ENCODE measurements around the gene SYNPR. TPM values are rescaled to one million over a fixed set of nuclear protein-coding genes. Genes with fewer than 3 reads are reported as not detected.

The SYNPR gene
- total RNA-seq, 2 donors from 2014 or later = not detected

DNA sequence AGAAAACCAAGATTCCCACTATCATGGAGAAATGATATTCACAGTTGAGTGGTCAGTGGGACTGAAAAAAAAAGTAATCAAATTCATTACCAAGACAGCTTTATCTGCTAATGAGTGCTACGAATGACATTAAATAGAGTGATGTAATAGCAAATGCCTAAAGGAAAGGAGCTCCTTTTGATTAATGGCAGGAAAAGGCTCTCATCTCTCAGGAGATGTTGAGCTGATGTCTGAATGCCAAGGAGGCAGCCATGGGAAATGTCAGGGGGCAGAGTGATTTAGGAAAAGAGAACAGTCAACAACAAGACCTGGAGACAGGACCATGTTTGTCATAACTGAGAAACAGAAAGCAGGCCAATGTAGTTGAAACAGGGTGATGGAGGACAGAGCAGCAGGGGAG is 277.7 kb downstream of the SYNPR start:
- no peak for ATAC-seq (ENCODE audit: insufficient number of reproducible peaks, low FRiP score, low read depth)

GRCh38 chr3:63556401-63556800 is 278.3 kb downstream of the SYNPR start:
- TF ChIP-seq, protein P1, sequence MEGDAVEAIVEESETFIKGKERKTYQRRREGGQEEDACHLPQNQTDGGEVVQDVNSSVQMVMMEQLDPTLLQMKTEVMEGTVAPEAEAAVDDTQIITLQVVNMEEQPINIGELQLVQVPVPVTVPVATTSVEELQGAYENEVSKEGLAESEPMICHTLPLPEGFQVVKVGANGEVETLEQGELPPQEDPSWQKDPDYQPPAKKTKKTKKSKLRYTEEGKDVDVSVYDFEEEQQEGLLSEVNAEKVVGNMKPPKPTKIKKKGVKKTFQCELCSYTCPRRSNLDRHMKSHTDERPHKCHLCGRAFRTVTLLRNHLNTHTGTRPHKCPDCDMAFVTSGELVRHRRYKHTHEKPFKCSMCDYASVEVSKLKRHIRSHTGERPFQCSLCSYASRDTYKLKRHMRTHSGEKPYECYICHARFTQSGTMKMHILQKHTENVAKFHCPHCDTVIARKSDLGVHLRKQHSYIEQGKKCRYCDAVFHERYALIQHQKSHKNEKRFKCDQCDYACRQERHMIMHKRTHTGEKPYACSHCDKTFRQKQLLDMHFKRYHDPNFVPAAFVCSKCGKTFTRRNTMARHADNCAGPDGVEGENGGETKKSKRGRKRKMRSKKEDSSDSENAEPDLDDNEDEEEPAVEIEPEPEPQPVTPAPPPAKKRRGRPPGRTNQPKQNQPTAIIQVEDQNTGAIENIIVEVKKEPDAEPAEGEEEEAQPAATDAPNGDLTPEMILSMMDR (IDR thresholded peaks at IDR 0.05) = no peak
- no peak for DNase-seq (ENCODE audit: low spot score)

More for the DNA sequence above, 277.7 kb downstream of the SYNPR start:
- Histone ChIP-seq H3K9me3 (no peaks in the 10 kb centered on the region), H3K36me3 (no peaks in the 10 kb centered on the region), H3K4me3 (no peak overlapping the region), H3K27ac (no peak overlapping the region), H3K27me3 (replicated peaks; ENCODE audit: insufficient read depth) (no peaks in the 10 kb centered on the region), H3K4me1 (ENCODE audit: control insufficient read depth in 1 of 2, low read depth in 2 of 2) (no peaks in the 10 kb centered on the region)
- no peak for DNase-seq (ENCODE audit: low spot score)
- TF ChIP-seq, protein P1 (IDR thresholded peaks at IDR 0.05) = no peak

GRCh38 chr3:63557912-63558311 is 279.8 kb downstream of the SYNPR start:
- Histone ChIP-seq H3K9me3 (no peaks in the 10 kb centered on the region), H3K27ac (no peak overlapping the region), H3K4me1 (ENCODE audit: control insufficient read depth in 1 of 2, low read depth in 2 of 2) (no peaks in the 10 kb centered on the region), H3K27me3 (replicated peaks; ENCODE audit: insufficient read depth) (no peaks in the 10 kb centered on the region), H3K36me3 (no peaks in the 10 kb centered on the region), H3K4me3 (no peak overlapping the region)
- no peak for DNase-seq (ENCODE audit: low spot score)
- ATAC-seq (ENCODE audit: insufficient number of reproducible peaks, low FRiP score, low read depth) = no peak
- TF ChIP-seq, protein P1 (IDR thresholded peaks at IDR 0.05) = no peak

More at GRCh38 chr3:63556401-63556800, 278.3 kb downstream of the SYNPR start:
- ATAC-seq (ENCODE audit: insufficient number of reproducible peaks, low FRiP score, low read depth) = no peak
- Histone ChIP-seq H3K27ac (no peak overlapping the region), H3K36me3 (no peaks in the 10 kb centered on the region), H3K4me1 (ENCODE audit: control insufficient read depth in 1 of 2, low read depth in 2 of 2) (no peaks in the 10 kb centered on the region), H3K9me3 (no peaks in the 10 kb centered on the region), H3K27me3 (replicated peaks; ENCODE audit: insufficient read depth) (no peaks in the 10 kb centered on the region), H3K4me3 (no peak overlapping the region)

GRCh38 chr3:63559884-63560283 is 281.8 kb downstream of the SYNPR start:
- ATAC-seq (ENCODE audit: insufficient number of reproducible peaks, low FRiP score, low read depth) = no peak
- no peaks in the 10 kb centered on the region for H3K36me3 ChIP-seq
- no peaks in the 10 kb centered on the region for H3K27me3 ChIP-seq (replicated peaks; ENCODE audit: insufficient read depth)
- H3K27ac ChIP-seq = no peak overlapping the region
- H3K9me3 ChIP-seq = no peaks in the 10 kb centered on the region
- H3K4me3 ChIP-seq = no peak overlapping the region
- H3K4me1 ChIP-seq (ENCODE audit: control insufficient read depth in 1 of 2, low read depth in 2 of 2) = no peaks in the 10 kb centered on the region
- TF ChIP-seq, protein P1 (IDR thresholded peaks at IDR 0.05) = no peak
- DNase-seq (ENCODE audit: low spot score) = no peak

- H3K4me3 ChIP-seq = no peak overlapping the region
Measured at GRCh38 chr3:63561879-63562278, 283.8 kb downstream of the SYNPR start.

More at GRCh38 chr3:63561879-63562278, 283.8 kb downstream of the SYNPR start:
- TF ChIP-seq, protein P1 (IDR thresholded peaks at IDR 0.05) = no peak
- H3K27ac ChIP-seq = no peak overlapping the region
- H3K4me1 ChIP-seq (ENCODE audit: control insufficient read depth in 1 of 2, low read depth in 2 of 2) = no peaks in the 10 kb centered on the region
- ATAC-seq (ENCODE audit: insufficient number of reproducible peaks, low FRiP score, low read depth) = no peak
- H3K9me3 ChIP-seq = no peaks in the 10 kb centered on the region
- no peaks in the 10 kb centered on the region for H3K27me3 ChIP-seq (replicated peaks; ENCODE audit: insufficient read depth)
- no peak for DNase-seq (ENCODE audit: low spot score)
- no peaks in the 10 kb centered on the region for H3K36me3 ChIP-seq
